ENCODE measurements around the gene CKAP5.

The CKAP5 gene

DNA sequence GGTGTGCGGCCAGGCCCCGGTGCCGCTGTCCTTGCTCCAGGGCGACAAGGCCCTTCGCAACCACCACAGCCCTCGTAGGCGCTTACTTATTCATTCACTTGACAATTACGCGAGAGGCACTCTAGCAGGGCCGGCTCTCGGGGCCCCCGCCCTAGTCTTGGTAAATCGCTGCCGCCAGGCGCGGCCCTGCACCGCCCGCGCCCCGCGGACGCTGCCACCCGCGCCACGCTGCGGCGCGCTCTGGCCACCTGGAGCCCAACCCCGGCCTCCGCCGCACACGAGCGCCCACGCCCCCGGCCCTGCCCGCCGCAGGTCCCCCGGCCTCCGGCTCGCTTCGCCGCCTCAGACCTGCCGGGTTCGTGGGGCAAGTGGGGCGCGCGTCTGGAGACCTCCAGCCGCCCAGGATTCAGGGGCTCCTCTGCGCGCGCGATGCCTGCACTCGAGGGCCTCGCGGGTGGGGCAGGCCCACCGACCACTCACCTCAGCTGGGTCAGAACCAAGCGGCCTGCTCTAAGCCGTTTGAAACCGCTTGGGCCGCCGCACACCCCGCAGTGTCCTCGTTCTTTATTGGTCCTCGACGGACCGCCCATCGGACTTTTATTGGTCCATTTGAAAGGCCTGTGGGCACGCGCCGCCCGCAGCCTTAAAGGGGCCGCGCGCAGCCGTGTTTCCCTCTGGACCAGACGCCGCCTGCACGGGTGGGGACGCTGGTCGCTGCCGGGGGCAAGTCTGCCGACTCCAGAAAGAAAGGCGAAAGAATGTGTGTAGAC lies at the start of gene CKAP5:
Gene CKAP5, minus strand, starts transcription at position 541 of the 770 bp plus-strand sequence. CDS start 25,049 bp downstream, outside the sequence.
- DNase-seq, result peak; percentile 80

DNA sequence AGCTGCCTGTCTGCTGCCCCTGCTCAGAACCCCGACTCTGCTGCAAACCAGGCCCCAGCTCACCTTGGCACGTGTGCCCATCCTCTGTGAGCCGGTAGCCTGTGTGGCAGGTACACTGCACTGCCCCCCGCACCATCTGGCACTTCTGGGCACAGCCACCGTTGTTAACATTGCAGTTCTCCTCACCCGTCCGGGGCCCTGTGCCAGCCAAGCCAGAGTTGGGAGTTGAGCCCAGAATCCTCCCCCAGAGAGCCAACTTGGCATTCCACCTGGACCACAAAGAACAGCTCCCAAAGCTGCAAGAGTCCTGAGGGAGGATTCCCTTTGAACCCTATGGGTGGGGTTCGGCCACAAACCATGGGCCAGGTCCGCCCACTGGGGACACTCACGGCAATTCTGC lies 49.7 kb upstream of the CKAP5 start:
- DNase-seq, result peak; percentile 66

DNA sequence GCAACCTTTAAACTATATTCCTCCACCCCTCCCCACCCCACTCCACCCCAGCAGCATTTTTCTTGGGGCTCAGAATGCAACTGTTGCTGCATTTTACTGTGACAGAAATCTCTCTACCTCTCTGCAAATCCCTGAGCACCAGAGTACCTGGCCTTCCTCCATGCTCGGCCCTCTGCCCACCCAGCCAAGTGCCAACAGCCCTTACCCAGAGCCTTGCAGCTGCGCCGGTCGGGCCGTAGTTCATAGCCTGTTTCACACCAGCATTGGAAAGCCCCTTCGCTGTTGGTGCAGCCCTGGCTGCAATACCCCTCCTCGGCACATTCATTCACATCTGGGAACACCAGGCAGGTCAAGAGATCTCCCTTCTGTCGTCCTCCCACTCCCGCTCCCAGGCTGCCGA lies 48.9 kb upstream of the CKAP5 start:
- no peak for DNase-seq

DNA sequence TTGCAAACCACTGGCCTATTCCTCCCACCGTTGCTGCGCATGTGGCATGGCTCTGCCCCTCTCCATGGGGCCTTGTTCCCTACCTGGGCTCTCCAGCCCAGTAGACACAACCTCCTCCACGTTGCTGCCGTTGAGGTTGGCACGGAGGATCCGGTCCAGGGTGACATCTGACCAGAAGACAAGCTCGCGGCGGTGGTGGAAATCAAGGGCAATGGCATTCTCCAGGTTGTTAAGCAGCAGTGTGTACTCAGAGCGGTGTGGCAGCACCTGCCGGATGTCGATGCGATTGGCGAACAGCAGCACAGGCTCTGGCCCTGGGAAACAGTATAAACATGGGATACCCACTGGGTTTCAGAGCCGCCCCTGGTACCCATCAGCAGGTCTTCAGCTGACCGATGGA lies 48.4 kb upstream of the CKAP5 start:
- no peak for DNase-seq

DNA sequence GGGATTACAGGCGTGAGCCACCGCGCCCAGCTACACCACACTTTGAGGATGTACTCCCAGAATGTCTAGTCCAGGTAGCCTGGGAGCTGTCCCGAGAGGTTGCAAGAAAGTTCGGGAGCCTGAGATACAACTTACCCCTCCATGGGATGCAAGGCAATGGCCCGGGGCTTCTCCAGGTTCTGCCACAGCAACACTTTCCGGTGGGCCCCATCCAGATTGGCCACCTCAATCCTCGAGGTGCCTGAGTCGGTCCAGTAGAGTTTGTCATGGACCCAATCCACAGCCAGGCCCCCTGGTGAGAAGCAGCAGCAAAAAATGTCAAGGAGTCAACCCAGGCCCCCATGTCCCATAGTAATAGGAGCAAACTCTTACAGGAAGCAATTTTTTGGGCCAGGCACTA lies 46.8 kb upstream of the CKAP5 start:
- DNase-seq, result no peak

DNA sequence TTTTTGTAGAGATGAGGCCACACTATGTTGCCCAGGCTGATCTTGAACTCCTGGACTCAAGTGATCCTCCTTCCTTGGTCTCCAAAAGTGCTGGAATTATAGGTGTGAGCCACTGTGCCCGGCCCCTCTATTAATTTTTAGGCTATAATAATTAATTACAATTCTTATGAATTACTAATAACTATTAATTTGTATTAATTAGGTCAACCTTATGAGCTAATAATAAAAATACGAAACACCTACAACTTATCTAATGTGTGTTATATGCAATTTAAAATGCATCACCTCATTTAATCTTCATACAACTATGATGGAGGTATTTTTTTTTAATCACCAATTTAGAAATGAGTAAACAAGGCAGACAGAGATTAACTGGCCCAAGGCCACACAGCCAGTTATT lies 46.0 kb upstream of the CKAP5 start:
- no peak for DNase-seq

DNA sequence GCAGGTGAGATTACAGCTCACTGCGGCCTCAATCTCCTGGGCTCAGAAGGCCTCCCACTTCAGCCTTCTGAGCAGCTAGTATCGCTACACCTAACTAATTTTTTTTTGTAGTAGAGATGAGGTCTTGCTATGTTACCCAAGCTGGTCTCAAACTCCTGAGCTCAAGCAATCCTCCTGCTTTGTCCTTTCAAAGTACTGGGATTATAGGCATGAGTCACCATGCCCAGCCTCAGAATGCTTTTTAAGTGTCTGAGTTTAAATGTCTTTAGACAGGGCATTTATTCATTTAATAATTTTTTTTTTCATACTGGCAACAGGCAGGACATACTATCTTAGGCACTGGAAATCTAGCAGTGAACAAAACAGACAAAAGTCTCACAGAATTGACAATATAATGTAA lies 44.6 kb upstream of the CKAP5 start:
- no peak for DNase-seq

DNA sequence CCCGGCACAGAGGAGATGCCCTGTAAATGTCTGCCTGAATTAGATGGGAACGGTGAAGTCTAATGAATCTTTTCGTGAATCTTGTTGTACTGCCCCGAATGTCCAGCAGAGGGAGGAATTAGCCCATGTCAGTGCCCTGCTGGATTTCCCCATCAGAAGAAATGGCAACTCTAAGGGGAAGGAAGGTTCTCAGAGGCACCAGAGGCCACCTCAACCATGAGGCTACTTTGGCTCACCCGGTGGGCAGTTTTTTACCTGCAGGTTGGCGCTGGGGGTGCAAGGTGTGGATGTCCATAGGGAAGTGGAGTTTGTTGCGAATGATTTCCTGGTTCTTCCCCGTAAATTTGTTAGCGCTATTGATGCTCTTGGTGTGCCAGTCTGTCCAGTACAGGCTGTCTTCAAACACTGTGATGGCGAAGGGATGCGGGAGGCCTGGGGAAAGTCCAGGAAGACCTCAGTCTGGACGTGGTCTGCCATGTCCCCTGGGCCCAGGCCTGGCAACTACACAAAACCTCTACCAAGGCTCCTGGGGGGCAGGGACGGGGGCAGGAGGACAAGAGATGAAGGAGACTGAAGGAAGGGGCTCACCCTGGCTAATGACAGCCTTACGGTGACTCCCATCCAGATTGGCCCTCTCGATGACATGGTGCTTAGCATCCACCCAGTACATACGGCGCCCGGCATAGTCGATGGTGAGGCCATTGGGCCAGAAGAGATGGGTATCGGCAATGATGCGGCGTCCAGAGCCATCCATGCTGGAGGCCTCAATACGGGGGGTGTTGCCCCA lies 43.8 kb upstream of the CKAP5 start:
- DNase-seq, result peak; percentile 92

DNA sequence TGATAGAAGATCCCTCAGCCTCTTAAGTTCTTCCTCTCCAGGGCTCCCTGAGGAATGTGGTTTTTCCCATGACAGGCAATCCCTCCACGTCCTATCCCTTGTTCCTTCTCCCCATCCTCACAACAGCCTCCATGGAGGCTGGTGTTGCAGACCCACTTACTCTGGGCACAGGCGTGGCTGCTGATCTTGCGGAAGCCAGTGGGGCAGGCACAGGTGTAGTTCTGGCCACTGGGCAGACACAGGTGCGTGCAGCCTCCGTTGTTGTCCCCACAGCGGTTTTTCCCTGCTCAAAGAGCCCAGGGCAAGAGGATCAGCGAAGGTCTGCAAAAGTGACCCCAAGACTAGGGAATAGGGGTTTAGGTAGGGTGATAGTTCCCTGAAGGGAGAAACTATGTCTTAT lies 43.2 kb upstream of the CKAP5 start:
- no peak for DNase-seq

DNA sequence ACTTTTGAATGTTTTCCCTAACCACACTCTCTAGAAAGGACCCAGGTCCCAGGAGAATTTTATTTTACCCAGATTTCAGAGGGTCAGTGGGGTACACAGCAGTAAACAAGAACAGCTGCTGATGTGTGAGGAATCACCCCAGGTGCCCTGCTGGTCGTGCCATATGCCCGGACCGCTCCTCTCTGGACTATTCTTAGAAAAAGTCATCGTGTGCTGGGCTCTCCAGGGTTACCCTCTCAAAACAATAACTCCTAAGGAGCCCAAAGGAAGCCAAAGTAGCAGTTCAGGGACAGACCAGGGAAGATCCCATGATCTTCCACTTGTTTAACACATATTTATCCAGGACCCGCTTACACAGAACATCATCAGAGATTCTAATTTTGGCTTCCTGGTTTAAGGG lies 42.6 kb upstream of the CKAP5 start:
- DNase-seq, result no peak

DNA sequence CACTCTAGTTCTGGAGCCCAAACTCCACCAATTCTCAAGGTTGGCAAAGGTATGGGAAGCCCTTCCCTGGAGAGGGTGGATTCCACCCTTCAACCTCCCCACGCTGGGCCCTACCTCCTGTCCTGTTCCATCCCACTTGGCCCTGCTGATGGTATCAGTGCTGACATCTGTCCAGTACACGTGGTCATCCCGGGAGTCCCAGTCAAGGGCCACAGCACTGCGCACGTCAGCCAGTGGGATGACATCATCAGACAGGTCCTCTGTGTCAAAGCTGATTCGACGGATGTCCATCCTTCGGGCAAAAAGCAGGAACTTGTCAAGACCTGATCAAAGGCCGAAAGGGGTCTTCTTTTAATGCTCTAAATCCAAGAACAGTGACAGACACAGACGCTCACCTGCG lies 40.1 kb upstream of the CKAP5 start:
- no peak for DNase-seq

DNA sequence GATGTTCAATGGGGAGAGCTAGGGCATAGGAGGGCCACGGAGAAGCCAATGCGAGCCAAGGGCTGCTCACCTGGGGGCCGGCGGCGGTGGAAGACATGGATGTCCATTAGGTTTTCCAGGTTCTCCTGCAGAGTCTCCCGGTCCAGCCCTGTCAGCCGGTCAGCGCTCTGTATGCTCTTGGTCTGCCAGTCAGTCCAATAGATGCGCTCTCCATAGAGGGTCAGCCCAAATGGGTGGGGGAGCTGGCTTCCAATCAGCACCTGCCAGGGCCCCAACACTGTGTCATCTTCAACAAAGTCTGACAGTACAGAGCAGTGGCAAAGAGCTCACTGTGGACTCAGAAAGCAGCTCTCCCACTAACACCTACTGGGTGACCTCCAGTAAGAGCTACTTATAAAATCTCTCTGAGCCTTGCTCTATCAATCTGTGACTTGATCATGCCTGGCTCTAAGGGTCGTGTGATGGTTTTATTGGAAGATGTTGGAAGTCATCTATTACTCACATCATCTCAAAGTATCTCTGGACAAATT lies 33.0 kb upstream of the CKAP5 start:
- no peak for DNase-seq

DNA sequence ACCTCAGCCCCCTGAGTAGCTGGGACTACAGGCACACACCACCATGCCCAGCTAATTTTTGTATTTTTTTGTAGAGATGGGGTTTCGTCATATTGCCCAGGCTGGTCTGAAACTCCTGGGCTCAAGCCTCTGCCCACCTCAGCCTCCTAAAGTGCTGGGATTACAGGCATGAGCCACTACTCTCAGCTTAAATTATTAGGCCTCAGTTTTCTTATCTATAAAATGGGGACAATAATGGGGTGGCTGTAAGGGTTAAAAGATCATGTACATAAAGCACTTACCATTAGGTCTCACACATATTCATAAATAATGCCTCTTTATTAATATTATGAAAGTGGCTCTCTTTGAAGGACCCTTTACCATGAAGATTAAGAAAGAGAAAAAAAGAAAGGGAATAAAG lies 31.5 kb upstream of the CKAP5 start:
- DNase-seq, result no peak

DNA sequence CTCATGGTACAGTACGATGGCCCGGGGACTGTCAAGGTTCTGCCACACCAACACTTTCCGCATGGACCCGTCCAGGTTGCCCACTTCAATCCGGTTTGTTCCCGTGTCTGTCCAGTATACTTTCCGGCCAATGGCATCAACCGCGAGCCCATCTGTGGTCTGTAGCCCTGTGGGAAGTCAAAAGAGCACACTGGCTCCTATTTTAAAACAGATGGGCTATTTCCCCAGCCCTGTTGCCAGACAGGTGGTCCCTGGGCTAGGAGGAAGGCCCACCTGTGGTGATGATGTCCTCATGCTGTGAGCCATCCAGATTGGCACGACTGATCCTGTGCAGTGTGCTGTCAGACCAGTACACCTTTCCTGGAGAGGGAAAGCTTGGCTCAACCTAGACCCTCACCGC lies 30.4 kb upstream of the CKAP5 start:
- no peak for DNase-seq

DNA sequence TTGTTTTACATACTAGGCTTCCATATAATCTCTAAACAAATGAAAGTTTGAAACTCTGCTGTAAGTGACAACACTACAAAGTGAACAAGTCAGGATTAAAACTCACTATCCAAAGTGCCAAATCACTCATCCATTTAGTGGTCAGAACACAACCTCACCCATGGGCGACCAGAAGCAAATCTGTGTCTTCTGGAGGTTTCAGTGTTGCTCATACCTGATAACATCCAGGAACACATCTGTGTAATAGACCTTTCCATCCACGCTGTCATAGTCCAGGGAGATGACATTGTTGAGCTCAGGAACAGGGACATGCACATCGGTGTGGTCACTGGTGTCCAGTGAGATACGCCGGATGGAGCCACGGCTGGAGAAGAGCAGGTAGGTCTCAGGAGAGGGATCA lies 28.5 kb upstream of the CKAP5 start:
- DNase-seq, result no peak

DNA sequence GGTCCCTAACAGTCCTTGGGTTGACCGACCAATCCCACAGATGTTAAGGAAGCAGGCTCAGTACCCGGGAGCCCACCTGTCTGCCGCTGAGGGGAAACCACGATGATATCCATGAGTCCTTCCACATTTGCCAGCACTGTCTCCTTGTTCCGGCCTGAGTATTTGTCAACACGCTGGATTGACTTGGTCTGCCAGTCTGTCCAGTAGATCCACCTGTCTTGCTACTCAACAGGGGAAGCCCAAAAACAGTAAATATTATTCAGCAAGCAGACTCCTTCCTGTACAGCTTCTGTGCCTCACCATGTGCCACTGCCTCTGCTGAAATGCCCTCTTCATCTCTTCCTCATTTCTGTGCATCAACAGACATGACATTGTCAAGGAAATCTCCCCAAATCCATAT lies 22.8 kb upstream of the CKAP5 start:
- no peak for DNase-seq

DNA sequence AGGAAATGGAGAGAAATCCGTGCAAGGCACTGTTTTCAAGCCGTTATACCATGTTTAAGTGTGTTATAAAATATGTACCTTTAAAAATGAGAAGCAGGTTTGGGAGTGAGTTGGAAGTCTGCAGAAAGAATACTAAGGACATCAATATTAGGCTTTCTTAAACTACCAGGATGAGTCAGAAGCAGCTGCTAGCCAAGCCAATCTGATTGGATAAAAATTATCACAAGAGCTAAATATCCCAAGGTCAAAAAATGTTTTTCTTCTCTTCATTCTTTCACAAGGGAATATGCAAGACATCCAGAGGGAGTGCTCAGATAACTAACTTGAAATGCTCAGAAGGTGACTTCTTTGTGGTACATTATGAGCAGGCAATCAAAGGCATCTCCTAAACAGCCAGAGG lies 19.3 kb upstream of the CKAP5 start:
- no peak for DNase-seq

DNA sequence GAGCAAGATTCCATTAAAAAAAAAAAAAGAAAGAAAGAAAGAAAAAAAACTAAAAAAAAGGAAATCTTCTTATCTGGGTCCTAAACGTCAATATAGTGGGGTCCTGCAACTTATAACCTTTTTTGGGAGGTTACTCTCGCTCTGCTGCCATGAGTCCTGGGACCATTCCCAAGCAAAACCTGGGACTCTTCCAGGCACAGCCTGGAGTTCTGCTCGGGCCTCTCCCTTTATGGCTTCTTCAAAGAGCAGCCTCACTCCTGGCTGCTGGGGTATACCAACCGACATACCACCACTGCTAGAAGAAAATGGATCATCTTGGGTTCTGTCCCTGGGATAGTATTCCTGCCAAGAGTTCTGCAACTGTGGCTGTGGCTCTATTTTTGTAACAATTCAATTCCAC lies 14.1 kb upstream of the CKAP5 start:
- no peak for DNase-seq

DNA sequence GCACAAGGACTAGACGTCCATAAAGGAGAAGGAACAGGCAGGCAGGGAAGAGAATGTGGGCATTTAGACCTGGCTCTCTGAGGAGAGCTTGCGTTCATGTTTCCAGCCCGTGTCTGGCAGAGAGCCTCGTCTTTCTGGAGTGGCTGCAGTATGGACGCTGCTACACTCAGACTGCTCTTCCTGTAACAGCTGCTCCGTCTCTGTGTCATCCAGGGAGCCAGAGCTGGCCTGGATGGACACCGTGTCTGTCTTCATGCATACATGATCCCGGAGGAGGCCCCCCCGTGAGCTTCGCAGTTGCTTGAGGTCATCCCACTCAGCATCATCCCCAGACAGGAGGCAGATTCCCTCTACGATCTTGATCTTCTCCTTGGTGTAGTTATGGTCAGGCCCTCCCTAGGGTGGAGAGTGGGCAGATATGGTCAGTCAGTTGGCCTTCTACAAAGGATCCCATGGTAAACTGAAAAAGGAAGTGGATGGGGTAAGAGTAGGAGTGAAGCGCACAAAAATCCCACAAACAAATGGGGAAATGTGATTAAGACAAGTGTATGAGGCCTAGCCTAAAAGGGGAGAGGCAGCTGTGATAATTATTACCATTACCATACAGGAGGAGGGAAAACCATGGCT lies 13.0 kb upstream of the CKAP5 start:
- no peak for DNase-seq

DNA sequence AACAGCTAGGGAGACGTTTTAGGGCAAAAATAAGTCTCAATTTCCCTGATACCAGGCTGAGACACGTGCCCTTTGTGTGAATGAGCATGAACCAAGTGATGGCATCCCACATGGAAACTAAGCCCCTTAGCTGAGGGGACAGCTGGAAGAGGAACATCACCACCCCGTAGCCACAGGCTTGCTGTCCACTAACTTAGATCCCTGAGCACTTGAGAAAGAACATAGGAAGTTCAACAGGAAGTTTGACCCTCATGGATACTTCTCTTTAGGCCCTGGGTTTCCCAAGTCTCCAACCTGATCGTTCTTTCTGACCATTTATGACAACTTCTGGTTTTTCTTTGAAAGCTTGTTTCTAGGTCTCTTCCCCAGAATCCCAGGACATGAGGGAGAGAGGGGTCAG lies 11.6 kb upstream of the CKAP5 start:
- no peak for DNase-seq

DNA sequence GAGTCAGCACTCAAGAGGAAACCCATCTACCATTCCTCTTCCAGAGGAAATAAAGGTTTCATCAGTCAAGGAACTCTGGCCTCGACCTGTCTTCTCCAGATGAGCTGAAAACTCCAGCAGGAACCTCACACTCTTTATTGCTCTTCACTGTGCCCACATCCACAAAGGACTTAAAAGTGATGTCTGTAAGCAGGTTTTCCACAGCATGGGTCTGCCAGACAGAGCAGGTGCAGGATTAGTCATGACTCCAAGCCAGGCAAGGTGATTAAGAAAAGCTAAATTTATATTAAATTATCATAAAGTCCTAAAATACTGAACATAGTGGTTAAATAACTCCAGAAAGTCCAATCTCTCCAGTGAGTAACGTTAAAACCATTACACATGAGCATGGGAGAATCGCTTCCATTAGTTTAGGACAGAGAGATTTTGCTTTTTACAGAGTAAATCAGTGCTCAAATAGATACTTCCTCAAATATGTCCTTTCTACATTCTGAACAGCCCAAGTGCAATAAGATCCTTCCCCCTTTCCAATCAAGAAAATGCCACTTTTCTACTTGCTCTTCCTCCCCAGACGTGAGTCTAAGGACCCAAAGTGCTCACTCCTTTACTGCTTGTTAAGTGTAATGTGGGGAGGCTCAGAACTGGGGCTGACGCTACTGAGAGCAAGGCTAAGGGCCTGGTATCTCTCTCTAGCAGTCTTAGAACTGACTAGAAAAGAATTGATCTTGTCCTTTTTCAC lies 10.7 kb upstream of the CKAP5 start:
- DNase-seq, result no peak

DNA sequence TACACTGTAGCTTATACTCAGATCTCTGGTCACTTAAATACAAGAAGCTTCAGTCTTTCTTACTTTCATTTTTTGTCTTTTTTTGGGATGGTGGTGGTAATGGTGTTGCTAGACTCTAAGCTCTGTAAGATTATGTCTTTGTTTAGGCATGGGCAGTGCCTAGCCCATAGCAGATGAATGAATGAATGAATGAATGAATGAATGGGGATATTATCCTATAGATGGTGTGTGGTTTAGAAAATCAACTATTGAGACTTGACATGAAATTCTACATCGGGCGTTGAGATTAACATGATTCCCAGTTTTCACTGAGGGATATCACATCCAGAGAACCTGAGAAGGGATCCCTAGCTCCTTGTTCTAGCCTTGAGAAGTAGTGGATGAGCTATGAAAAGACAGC lies 9.8 kb upstream of the CKAP5 start:
- no peak for DNase-seq

DNA sequence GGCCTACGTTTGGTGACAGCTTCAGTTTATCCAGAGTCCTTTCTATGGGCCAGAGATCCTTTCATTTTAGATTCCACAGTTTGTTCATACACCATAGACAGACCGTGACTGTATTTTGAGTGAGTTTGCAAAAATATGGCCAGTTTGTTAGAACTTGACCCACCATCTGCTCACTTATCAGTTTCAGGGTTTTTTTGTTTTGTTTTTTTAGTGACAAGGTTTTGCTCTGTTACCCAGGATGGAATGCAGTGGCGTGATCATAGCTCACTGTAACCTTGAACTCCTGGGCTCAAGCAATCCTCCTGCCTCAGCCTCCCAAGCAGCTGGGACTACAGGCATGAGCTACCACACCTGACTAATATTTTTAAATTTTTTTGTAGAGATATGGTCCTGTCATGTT lies 9.1 kb upstream of the CKAP5 start:
- no peak for DNase-seq

Data from DMS79 treated with DMSO at 0.1 percent for 48 hours (cell line).